HEK293 (cell line): Measurements from ENCODE around the gene RAF1.
A peak's percentile ranks its signal among the peaks of the same experiment; 100 is the strongest.

ENCODE experiments used
- GLI2 ChIP-seq: fragments of 450-650 bp; formaldehyde crosslinking; IDR thresholded peaks from 2 replicates; pipeline ENCODE4; 2017; ENCODE audit warnings: missing biosample characterization, missing genetic modification characterization, low read depth, borderline replicate concordance
- HOXA7 ChIP-seq: sonication (generic); formaldehyde crosslinking; IDR thresholded peaks from 2 replicates; pipeline ENCODE4 v1.8.1; 2022; ENCODE audit warnings: missing genetic modification reagents, borderline replicate concordance
- MEIS1 ChIP-seq: sonication (generic); formaldehyde crosslinking; IDR thresholded peaks from 2 replicates; pipeline ENCODE4 v1.8.1; 2022; ENCODE audit warnings: missing genetic modification reagents, mild to moderate bottlenecking, borderline replicate concordance
- MYNN ChIP-seq: fragments of 450-650 bp; formaldehyde crosslinking; IDR thresholded peaks from 2 replicates; pipeline ENCODE4 v1.5.1; 2016; ENCODE audit warnings: missing biosample characterization, missing genetic modification characterization, borderline replicate concordance
- PRDM2 ChIP-seq: fragments of 450-650 bp; formaldehyde crosslinking; IDR thresholded peaks from 2 replicates; pipeline ENCODE4 v1.5.1; 2016; ENCODE audit warnings: missing biosample characterization, missing genetic modification characterization, borderline replicate concordance
- SCRT2 ChIP-seq: fragments of 450-650 bp; formaldehyde crosslinking; IDR thresholded peaks from 2 replicates; pipeline ENCODE4 v1.5.1; 2016; ENCODE audit warnings: missing biosample characterization, missing genetic modification characterization
- SP7 ChIP-seq: fragments of 450-650 bp; formaldehyde crosslinking; IDR thresholded peaks from 2 replicates; pipeline ENCODE4 v1.5.1; 2016; ENCODE audit warnings: missing biosample characterization, missing genetic modification characterization
- WT1 ChIP-seq: fragments of 450-650 bp; formaldehyde crosslinking; IDR thresholded peaks from 2 replicates; pipeline ENCODE4 v1.5.1; 2016; ENCODE audit warnings: missing biosample characterization, missing genetic modification characterization
- ZBTB44 ChIP-seq: fragments of 450-650 bp; IDR thresholded peaks from 2 replicates; pipeline ENCODE4 v1.5.1; 2018; ENCODE audit warnings: missing biosample characterization, mild to moderate bottlenecking, missing genetic modification characterization
- ZFHX2 ChIP-seq: fragments of 450-650 bp; formaldehyde crosslinking; conservative IDR thresholded peaks from 2 replicates; pipeline ENCODE4 v1.5.1; 2016; ENCODE audit warnings: missing biosample characterization, missing genetic modification characterization
- ZNF112 ChIP-seq: fragments of 450-650 bp; formaldehyde crosslinking; IDR thresholded peaks from 2 replicates; pipeline ENCODE4 v1.5.0; 2017; ENCODE audit warnings: missing biosample characterization, missing genetic modification characterization
- ZNF146 ChIP-seq: fragments of 450-650 bp; formaldehyde crosslinking; IDR thresholded peaks from 2 replicates; pipeline ENCODE4 v1.5.1; 2016; ENCODE audit warnings: missing biosample characterization, missing genetic modification characterization
- ZNF169 ChIP-seq: fragments of 450-650 bp; formaldehyde crosslinking; IDR thresholded peaks from 2 replicates; pipeline ENCODE4 v1.5.1; 2016; ENCODE audit warnings: missing biosample characterization, missing genetic modification characterization
- ZNF214 ChIP-seq: fragments of 450-650 bp; formaldehyde crosslinking; IDR thresholded peaks from 2 replicates; pipeline ENCODE4 v1.5.1; 2017; ENCODE audit warnings: missing biosample characterization, mild to moderate bottlenecking, missing genetic modification characterization, borderline replicate concordance
- ZNF23 ChIP-seq: fragments of 450-650 bp; formaldehyde crosslinking; IDR thresholded peaks from 2 replicates; pipeline ENCODE4 v1.5.1; 2016; ENCODE audit warnings: missing biosample characterization, missing genetic modification characterization, borderline replicate concordance
- ZNF26 ChIP-seq: fragments of 450-650 bp; formaldehyde crosslinking; IDR thresholded peaks from 2 replicates; pipeline ENCODE4 v1.5.1; 2016; ENCODE audit warnings: missing biosample characterization, missing genetic modification characterization
- ZNF394 ChIP-seq: fragments of 450-650 bp; formaldehyde crosslinking; IDR thresholded peaks from 2 replicates; pipeline ENCODE4 v1.5.1; 2016; ENCODE audit warnings: missing biosample characterization, missing genetic modification characterization, mild to moderate bottlenecking, moderate library complexity, borderline replicate concordance
- ZNF501 ChIP-seq: fragments of 450-650 bp; formaldehyde crosslinking; IDR thresholded peaks from 2 replicates; pipeline ENCODE4 v1.5.1; 2016; ENCODE audit warnings: missing biosample characterization, missing genetic modification characterization
- ZNF513 ChIP-seq: fragments of 450-650 bp; IDR thresholded peaks from 2 replicates; pipeline ENCODE4 v1.5.1; 2018; ENCODE audit warnings: missing biosample characterization, missing genetic modification characterization
- ZNF561 ChIP-seq: fragments of 450-650 bp; IDR thresholded peaks from 2 replicates; pipeline ENCODE4 v1.5.1; 2018; ENCODE audit warnings: missing biosample characterization, missing genetic modification characterization, borderline replicate concordance
- ZNF704 ChIP-seq: fragments of 450-650 bp; formaldehyde crosslinking; IDR thresholded peaks from 2 replicates; pipeline ENCODE4 v1.5.1; 2016; ENCODE audit warnings: missing biosample characterization, missing genetic modification characterization
- ZSCAN18 ChIP-seq: fragments of 450-650 bp; formaldehyde crosslinking; IDR thresholded peaks from 2 replicates; pipeline ENCODE4 v1.5.1; 2016; ENCODE audit warnings: missing biosample characterization, missing genetic modification characterization
- ZSCAN23 ChIP-seq: fragments of 450-650 bp; formaldehyde crosslinking; IDR thresholded peaks from 2 replicates; pipeline ENCODE4 v1.5.1; 2016; ENCODE audit warnings: missing biosample characterization, missing genetic modification characterization
- ZSCAN4 ChIP-seq: fragments of 450-650 bp; formaldehyde crosslinking; IDR thresholded peaks from 2 replicates; pipeline ENCODE4 v1.5.1; 2017; ENCODE audit warnings: missing biosample characterization, missing genetic modification characterization
- ZXDB ChIP-seq: fragments of 450-650 bp; formaldehyde crosslinking; IDR thresholded peaks from 2 replicates; pipeline ENCODE4 v1.5.1; 2016; ENCODE audit warnings: missing biosample characterization, missing genetic modification characterization

RAF1 gene

GRCh38 chr3:12662593-12663400, 1.1 kb downstream of the RAF1 start (continued):
- no peak for TF ChIP-seq ZNF26 (tag by site-specific recombination)
- no peak for TF ChIP-seq HOXA7 (CRISPR knock-in tag)
- no peak for TF ChIP-seq ZNF146 (tag by site-specific recombination)
- no peak for TF ChIP-seq GLI2 (tag by site-specific recombination)
- no peak for TF ChIP-seq ZNF394
- TF ChIP-seq ZNF561 (tag by site-specific recombination): no peak
- TF ChIP-seq ZSCAN4 (tag by site-specific recombination): no peak
- TF ChIP-seq ZXDB (tag by site-specific recombination): peak; percentile 17; the same call in 1 of the 2 replicates
- no peak for TF ChIP-seq ZNF23 (tag by site-specific recombination)
- no peak for TF ChIP-seq MYNN (tag by site-specific recombination)
- no peak for TF ChIP-seq ZNF501 (tag by site-specific recombination)
- no peak for TF ChIP-seq ZNF513 (tag by site-specific recombination)
- TF ChIP-seq ZSCAN18 (tag by site-specific recombination): no peak
- TF ChIP-seq ZNF169 (tag by site-specific recombination): no peak
- no peak for TF ChIP-seq MEIS1 (CRISPR knock-in tag)
- no peak for TF ChIP-seq ZSCAN23 (tag by site-specific recombination)
- no peak for TF ChIP-seq ZNF214 (tag by site-specific recombination)
- no peak for TF ChIP-seq ZNF112 (tag by site-specific recombination)
- 0 out of 2 replicates have a peak, but pooled peaks have one; percentile 12 for TF ChIP-seq ZFHX2 (tag by site-specific recombination)
- TF ChIP-seq ZNF704 (tag by site-specific recombination): no peak
- TF ChIP-seq PRDM2 (tag by site-specific recombination): no peak
- no peak for TF ChIP-seq SP7 (tag by site-specific recombination)
- no peak for TF ChIP-seq ZBTB44 (tag by site-specific recombination)
- TF ChIP-seq WT1 (tag by site-specific recombination): no peak
- peak; percentile 28 for TF ChIP-seq SCRT2 (tag by site-specific recombination)
